ENCODE measurements around the gene TMEM106C. TPM values are rescaled to one million over a fixed set of nuclear protein-coding genes. Genes with fewer than 3 reads are reported as not detected.

Gene TMEM106C
- total and polyA plus RNA-seq, 9 of the 15 experiments (the other 6 are each of a cell fraction or from before 2014, with no cell fraction given), result 37.6 to 183 (median 57.2) TPM

DNA sequence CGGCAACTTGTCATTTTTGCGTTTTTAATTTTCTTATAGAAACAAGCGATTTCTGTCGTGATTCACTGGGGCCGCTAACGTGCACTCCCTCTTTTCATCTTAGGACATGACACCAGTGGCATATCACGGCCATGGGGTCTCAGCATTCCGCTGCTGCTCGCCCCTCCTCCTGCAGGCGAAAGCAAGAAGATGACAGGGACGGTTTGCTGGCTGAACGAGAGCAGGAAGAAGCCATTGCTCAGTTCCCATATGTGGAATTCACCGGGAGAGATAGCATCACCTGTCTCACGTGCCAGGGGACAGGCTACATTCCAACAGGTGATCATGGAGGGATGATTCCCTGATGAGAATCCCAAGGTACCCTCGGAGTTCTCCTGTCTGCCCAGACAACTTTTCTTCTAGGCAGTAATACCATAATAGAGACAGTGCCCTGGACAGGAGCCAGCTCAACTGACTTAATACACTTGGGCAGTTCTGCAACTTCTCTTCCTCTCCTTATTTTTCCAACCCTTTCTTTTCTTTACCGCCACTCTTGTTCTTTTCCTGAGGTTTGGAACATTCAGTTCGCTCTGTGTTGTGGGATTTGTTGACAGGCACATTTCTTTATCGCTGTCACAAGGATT is 821 bp downstream of the TMEM106C start (continued):
- TF ChIP-seq, protein P1, sequence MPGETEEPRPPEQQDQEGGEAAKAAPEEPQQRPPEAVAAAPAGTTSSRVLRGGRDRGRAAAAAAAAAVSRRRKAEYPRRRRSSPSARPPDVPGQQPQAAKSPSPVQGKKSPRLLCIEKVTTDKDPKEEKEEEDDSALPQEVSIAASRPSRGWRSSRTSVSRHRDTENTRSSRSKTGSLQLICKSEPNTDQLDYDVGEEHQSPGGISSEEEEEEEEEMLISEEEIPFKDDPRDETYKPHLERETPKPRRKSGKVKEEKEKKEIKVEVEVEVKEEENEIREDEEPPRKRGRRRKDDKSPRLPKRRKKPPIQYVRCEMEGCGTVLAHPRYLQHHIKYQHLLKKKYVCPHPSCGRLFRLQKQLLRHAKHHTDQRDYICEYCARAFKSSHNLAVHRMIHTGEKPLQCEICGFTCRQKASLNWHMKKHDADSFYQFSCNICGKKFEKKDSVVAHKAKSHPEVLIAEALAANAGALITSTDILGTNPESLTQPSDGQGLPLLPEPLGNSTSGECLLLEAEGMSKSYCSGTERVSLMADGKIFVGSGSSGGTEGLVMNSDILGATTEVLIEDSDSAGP (CRISPR knock-in tag; IDR thresholded peaks at IDR 0.05), result no peak
- TF ChIP-seq, protein P2, sequence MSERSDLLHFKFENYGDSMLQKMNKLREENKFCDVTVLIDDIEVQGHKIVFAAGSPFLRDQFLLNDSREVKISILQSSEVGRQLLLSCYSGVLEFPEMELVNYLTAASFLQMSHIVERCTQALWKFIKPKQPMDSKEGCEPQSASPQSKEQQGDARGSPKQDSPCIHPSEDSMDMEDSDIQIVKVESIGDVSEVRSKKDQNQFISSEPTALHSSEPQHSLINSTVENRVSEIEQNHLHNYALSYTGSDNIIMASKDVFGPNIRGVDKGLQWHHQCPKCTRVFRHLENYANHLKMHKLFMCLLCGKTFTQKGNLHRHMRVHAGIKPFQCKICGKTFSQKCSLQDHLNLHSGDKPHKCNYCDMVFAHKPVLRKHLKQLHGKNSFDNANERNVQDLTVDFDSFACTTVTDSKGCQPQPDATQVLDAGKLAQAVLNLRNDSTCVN (CRISPR knock-in tag; IDR thresholded peaks at IDR 0.05), result no peak
- TF ChIP-seq PURB (CRISPR knock-in tag; IDR thresholded peaks at IDR 0.05; ENCODE audit: low read depth) (no peak), KDM5B (IDR thresholded peaks at IDR 0.05; ENCODE audit: insufficient replicate concordance, low read depth, low read length) (no peak), ZNF197 (CRISPR knock-in tag; IDR thresholded peaks at IDR 0.05; ENCODE audit: low read depth) (no peak), JUNB (CRISPR knock-in tag; conservative IDR thresholded peaks at IDR 0.05) (no peak), STAG1 (CRISPR knock-in tag; IDR thresholded peaks at IDR 0.05; ENCODE audit: borderline replicate concordance) (no peak), IFI16 (CRISPR knock-in tag; IDR thresholded peaks at IDR 0.05) (no peak)
- TF ChIP-seq, protein P3, sequence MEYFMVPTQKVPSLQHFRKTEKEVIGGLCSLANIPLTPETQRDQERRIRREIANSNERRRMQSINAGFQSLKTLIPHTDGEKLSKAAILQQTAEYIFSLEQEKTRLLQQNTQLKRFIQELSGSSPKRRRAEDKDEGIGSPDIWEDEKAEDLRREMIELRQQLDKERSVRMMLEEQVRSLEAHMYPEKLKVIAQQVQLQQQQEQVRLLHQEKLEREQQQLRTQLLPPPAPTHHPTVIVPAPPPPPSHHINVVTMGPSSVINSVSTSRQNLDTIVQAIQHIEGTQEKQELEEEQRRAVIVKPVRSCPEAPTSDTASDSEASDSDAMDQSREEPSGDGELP (CRISPR knock-in tag; IDR thresholded peaks at IDR 0.05; ENCODE audit: borderline replicate concordance), result no peak
